GDM1 (cell line): ENCODE results near the gene CAMLG.
"Not testable (repeated sequence)": the region's sequence is repeated elsewhere in the genome, so short reads cannot be mapped to it uniquely, and the experiment has no call there.

ENCODE experiments used
- DNase-seq: peaks from one replicate; lab custom pipeline; 2025; lab: John Stamatoyannopoulos, UW

The CAMLG gene

DNA sequence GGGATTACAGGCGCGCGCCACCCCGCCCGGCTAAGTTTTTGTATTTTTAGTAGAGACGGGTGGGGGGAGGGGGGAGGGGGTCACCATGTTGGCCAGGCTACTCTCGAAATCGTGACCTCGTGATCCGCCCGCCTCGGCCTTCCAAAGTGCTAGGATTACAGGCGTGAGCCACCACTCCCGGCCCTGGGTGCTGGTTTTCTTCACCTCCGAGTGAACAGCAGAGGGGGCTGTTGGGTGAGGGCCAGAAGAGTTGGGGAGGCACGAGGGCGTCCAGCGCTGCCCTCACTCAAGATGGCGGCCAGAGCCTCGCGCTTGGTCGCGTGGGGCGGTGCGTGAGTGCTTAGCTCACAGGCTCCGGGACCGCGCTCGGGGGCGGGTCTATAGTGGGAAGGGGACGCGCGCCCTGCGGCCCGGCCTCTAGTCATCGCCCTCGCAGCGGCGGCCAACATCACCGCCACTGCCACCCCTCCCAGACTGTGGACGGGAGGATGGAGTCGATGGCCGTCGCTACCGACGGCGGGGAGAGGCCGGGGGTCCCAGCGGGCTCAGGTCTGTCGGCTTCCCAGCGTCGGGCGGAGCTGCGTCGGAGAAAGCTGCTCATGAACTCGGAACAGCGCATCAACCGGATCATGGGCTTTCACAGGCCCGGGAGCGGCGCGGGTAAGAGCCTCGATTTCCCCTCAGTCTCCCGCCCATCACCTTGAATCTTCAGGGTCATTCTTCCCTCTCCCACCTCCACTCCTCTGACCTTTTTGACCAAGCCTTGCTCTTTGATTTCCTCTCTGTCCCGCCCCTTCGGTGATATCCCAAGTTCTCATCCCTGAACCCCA is at the start of gene CAMLG:
Gene CAMLG, plus strand, starts transcription at position 416 of the 830 bp plus-strand sequence. Its CDS starts 73 bp downstream, at position 489.
- DNase-seq: peak; percentile 98

DNA sequence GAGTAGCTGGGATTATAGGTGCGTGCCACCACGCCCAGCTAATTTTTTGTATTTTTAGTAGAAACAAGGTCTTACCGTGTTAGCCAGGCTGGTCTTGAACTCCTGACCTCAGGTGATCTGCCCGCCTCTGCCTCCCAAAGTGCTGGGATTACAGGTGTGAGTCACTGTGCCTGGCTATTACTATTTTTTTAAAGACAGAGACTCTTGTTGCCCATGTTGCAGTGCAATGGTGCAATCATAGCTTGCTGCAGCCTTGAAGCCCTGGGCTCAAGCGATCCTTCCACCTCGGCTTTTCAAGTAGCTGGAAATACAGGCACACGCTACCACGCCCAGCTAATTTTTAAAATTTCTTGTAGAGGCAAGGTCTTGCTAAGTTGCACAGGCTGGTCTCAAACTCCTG is 48.2 kb upstream of the CAMLG start:
- DNase-seq: not testable (repeated sequence)

DNA sequence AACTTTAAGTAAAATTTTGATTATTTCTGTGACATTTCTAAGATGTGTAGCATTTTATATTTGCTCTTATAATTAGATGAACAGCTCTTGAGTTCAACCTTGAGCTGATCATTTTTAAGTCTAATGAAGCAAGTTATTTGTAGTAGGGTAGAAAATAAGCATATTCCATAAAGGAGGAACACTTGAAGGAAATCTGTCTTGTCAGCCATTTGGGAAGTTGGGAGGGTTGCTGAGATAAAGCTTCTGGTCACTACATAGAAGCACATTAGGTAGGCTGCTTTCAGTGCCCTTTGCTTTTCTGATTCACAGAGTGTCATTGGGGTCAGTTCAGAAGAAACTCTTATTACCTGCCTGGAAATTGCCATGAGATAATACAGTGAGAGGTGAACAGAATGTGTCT is 45.6 kb upstream of the CAMLG start:
- DNase-seq: no peak

DNA sequence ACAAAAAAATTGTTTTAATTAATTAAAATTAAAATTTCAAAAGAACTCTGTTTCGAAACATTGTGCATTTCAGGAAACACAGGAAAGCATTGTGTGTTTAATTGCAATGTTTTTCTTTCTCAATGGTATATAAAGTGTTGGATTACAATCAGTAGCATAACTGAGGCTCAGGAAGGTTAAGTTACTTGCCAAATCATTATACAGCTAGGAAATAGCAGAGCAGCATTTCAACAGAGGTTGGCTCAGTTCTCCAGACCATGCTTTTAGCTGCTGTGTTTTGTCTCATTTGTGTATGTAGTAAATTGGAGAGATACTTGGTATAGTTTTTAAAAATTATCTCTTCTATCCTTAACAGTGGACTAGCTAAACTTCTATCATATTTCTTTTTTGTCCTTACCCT is 30.0 kb upstream of the CAMLG start:
- DNase-seq: no peak

DNA sequence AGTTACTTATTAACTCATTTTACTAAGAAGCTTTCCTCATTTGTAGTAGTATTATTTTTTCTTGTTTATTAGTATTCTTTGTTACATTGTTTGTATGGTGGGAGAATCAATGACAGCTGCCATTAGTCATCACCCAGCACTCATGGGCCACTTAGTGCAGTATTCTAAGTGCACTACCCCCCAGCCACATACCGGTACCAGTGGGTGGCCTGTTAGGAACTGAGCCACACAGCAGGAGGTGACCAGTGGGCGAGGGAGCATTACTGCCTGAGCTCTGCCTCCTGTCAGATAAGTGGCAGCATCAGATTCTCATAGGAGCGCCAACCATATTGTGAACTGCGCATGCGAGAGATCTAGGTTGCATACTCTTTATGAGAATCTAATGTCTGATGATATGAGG is 24.2 kb upstream of the CAMLG start:
- no peak for DNase-seq

DNA sequence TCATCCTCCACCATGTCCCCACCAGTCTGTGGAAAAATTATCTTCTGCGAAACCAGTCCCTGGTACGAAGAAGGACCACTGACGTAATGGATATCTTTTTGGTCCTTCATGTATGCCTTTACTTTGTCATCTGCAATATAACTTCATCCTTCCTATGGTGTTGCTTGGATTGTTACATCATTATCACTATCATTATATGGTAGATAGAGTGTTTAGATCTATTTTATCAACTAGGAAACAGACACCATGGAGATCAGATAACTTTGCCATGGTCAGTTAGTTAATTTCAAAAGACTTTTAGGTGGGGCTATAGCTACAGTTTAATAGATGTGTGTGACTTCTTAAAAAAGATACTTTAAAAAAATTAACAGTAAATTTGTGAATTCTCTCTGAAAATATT is 23.8 kb upstream of the CAMLG start:
- no peak for DNase-seq

DNA sequence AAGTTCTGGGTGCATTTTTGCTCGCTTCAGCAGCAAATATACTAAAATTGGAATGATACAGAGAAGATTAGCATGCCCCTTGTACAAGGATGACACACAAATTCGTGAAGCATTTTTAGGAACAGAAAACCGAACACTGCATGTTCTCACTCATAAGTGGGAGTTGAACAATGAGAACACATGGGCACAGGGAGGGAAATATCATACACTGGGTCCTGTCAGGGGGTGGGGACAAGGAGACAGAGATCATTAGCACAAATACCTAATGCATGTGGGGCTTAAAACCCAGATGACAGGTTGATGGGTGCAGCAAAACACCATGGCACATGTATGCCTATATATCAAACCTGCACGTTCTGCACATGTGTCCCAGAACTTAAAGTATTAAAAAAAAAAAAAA is 22.9 kb upstream of the CAMLG start:
- not testable (repeated sequence) for DNase-seq

DNA sequence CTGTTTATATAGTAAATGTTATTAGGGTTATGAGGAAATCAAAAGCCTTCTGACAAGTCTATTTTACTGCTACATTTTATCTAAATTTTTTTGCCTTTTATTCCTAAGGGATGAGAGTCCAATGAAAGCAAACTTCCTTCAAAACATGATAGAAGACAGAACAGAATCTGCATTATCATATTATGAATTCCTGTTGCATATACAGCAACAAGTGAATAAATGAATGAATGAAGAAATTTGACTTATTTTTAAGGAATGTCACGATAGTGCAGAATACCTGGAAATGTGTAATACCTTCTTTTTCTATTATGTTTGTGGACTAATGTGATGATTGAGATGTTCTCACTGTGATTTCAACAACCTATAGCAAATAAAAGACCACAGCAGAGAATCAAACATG is 13.5 kb upstream of the CAMLG start:
- no peak for DNase-seq

DNA sequence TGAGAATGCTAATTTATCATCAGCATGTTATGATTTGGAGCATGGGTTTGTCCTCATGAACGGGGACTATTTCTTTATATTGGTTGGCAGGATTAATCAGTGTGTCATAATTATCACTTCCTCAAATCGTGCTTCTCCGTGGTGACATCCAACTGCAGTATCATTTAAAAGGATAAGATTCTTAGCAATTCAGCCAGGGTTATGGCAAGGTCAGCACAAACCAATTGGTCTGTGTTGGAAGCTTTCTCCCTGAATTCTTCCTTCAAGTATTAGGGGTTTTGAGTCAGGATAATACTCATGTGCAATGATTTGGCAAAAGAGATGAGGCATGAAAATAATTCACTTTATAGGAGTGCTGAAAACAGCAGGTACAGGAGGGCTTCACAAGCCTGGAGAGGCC is 5.5 kb upstream of the CAMLG start:
- no peak for DNase-seq

DNA sequence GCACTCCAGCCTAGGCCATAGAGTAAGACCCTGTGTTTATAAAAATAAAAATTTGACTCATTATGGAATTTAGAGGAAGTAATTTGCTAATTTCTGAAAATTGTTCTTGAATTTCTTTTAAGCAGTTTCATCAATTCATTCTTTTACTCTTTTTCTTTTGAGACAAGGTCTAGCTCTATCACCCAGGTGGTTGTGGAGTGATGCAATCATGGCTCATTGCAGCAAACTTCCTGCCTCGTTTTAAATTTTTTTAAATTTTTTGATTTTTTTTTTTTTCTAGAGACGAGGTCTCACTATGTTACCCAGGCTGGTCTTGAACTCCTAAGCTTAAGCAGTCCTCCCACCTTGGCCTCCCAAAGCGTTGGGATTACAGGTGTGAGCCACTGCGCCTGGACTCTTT is 3.1 kb upstream of the CAMLG start:
- no peak for DNase-seq

DNA sequence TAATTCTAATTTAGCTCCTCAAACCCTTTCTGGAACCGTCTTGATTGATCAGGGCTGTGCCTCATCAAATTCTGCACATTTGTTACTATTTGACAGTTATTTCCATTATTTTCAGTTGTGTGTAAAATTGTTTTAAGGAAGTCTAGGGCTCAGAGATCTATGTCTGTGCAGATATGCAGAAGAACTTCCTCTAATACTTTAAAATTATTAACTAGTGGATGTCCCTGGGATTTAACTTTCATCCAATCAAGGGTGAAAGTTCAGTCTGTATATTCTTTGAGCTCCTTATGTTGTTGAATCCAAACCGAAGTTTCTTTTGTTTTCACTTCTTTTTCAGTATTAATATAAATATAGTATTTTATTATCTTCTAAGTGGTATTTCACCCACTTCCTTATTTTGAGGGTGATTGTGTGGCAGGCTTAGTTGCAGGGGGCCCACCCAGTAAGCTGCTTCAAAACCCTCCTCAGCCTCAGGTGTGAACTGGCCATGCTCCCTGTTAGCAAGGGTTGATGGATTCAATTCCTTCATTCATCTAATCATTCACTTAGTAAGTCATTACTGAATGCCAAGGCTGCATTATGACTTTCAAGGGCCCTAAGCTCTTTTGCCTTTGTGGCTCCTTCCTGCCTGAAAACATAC is 2.1 kb upstream of the CAMLG start:
- no peak for DNase-seq

DNA sequence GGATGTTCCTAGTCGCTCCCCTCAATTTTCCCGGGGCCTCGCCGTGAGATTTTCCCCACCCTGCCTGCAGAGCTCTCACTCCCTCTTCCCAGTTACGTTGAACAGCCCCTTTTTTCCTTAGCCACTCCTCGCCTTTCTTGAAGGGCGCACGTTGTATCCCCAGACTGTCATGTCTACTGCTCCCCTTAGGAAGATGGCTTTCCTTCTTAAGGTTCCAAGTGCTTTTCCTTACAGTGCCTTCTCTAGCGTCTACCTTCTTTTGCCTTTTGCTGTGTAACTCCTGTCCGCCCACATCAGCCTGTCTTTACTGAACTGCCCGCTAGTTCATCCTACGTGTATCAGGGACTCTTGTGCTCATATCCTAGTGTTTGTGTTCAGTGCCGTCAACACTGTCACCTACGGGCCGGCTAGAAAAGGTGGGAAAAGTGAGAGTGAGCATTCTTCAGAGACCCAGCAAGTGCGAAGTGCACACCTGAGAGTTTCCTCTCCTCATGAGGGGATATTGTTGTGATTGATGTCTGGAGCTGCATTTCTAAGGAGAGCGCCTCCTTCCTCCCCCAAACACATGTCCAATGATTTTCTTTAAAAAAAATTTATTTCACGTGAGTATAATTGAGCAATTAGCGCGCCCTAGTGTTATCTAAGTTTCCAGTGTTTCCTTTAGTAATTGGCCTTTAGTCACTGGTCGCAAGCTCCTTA is 764 bp downstream of the CAMLG start:
- DNase-seq: no peak

DNA sequence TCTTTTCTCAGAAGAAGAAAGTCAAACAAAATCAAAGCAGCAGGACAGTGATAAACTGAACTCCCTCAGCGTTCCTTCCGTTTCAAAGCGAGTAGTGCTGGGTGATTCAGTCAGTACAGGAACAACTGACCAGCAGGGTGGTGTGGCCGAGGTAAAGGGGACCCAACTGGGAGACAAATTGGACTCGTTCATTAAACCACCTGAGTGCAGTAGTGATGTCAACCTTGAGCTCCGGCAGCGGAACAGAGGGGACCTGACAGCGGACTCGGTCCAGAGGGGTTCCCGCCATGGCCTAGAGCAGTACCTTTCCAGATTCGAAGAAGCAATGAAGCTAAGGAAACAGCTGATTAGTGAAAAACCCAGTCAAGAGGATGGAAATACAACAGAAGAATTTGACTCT is 2.7 kb downstream of the CAMLG start:
- DNase-seq: no peak

DNA sequence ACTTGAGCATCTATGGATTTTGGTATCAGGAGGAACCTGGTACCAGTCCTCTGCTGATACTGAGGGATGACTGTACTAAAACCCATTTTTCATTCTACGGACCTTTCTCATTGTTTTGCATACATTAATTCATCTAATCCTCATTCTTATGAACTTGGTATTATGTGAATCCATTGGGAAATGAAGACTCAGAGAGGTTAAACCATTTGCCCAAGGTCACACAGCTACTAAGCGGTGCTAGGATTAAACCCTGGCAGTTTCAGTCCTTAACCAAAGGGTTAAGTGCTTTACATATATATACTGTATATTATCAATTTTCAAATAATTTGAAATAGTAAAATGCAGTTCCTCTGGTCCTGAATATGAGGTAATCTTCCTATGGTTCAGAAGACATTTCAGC is 3.8 kb downstream of the CAMLG start:
- DNase-seq: no peak

DNA sequence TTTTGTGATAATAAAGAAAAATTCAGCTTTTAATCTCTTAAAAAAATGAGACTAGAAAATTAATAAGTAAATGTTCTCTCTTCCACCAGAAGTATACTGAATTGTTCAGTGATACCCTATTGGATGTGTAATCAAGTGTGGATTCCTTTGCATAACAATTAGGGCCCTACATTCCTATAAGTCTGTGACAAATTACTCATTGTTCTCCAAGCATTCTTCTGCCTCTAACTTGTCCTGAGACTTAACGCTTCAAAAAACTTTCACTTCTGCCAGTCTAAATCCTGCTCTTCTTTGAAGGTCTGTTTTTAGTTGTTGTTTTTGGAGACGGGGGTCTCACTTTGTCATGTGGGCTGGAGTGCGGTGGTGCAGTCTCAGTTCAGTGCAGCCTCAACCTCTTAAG is 11.1 kb downstream of the CAMLG start:
- no peak for DNase-seq

DNA sequence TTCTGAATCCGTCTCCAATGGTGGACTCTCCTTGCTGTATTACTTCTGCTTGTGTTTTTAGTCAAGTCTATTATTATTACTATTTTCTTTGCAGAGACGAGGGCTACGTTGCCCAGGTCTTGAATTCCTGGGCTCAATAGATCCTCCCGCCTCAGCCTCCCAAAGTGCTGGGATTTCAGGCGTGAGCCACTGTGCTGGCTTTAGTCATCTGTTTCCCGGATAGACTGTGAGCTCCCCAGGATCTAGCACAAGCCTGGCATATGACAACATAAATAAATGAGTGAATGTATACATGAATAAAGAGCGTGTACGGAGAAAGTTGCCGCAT is 19.8 kb downstream of the CAMLG start:
- DNase-seq: no peak

DNA sequence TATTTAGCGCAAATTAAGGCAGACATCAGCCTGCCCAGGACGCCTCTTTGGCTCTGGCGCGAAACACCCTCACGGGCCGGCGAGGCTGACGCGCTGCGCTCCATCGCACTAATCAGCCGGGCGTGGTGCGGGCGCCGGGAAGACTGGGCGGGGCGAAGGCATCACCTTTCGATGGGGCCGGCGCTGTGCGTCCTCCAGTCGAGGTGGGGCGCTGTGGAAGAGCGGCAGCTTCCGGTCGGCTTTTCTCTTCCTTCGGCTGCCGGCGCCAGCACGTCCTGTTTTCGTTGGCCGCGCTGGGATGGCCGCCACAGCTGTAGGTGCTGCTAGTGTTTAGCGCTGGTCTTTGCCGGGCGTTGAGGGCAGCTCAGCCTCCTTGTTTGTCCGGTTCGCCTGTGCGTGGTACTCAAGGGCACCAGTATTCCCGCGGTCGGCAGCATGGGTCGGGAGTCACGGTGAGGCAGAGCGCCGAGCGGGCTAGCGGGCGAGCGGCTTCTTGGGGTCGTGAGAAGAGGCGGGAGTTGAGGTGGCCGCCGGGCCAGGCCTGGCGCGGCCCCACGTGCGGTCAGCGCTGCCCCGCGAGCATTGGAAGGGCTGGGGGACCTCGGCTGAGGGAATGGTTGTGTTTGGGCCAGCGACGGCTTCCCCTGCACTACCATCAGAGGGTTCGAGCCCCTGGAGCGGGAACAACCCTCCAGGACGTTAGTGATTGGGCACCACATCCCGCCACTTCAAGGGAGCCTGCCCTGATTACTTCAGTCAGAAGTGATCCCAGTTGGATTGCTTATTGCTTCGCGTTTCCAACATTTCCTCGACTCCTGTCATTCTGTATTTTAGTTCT is 20.4 kb downstream of the CAMLG start, which contains the start of gene DDX46:
Gene DDX46, plus strand, starts transcription at position 276 of the 838 bp plus-strand sequence. Its CDS starts 160 bp downstream, at position 436.
- DNase-seq: peak; percentile 88

DNA sequence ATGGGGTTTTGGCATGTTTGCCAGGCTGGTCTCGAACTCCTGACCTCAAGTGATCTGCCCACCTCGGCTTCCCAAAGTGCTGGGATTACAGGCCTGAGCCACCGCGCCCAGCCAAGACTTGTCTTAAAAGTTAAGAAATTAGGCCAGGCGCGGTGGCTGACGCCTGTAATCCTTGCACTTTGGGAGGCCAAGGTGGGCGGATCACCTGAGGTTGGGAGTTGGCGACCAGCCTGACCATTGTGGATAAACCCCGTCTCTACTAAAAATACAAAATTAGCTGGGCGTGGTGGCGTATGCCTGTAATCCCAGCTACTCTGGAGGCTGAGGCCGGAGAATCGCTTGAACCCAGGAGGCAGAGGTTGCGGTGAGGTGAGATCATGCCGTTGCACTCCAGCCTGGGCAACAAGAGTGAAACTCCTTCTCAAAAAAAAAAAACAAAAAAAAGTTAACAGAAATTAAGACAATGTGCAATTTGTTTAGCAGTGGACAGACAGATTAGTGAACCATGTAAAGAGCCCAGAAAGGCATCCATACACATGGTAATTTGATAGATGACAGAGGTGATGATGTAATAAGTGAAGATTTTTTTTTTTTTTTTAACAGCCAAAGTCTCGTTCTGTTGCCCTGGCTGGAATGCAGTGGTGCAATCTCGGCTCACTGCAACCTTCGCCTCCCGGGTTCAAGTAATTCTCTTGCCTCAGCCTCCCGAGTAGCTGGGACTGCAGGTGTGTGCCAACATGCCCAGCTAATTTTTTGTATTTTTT is 29.4 kb downstream of the CAMLG start:
- DNase-seq: not testable (repeated sequence)

DNA sequence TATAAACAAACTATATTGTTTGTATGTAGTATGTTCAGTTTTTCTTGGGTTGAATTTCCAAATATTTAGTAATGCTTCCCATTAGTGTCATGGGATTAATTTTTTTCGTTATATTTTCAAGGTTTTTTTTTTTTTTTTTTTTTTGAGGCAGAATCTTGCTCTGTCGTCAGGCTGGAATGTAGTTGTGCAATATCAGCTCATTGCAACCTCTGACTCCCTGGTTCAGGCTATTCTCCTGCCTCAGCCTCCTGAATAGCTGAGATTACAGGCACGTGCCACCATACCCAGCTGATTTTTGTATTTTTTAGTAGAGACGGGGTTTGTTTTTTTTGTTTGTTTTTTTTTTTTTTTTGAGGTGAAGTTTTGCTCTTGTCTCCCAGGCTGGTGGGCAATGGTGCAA is 30.9 kb downstream of the CAMLG start:
- no peak for DNase-seq

DNA sequence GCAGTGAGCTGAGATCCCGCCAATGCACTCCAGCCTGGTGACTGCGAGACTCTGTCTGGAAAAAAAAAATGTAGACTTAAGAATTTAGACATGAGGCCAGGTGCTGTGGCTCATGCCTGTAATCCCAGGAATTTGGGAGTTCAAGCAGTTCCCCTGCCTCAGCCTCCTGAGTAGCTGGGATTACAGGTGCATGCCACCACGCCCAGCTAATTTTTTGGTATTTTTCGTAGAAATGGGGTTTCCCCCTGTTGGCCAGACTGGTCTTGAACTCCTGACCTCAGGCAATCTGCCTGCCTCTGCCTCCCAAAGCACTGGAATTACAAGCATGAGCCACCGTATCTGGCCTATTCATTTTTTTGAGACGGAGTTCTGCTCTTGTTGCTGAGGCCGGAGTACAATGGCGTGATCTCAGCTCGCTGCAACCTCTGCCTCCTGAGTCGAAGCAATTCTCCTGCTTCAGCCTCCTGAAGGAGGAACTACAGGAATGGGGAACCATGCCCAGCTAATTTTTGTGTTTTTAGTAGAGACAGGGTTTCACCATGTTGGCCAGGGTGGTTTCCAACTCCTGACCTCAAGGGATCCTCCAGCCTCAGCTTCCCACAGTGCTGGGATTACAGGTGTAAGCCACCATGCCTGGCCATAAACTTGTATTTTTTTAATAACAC is 34.2 kb downstream of the CAMLG start:
- DNase-seq: no peak

DNA sequence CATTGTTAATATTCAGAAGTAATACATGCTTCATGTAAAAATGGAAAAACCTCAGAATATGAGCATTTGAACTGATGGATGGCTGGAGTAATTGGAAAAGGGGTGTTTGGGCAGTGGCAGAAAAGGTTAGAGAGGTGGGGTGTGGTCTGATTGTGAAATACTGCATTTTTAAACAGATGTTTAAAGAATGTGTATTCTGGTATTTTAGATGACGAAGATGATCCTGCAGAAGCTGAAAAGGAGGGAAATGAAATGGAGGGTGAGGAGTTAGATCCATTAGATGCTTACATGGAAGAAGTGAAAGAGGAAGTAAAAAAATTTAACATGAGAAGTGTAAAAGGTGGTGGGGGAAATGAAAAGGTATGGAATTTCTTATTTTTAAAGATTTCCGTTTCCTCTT is 39.0 kb downstream of the CAMLG start:
- DNase-seq: no peak
